ENCODE results near the gene USP46.

DNA sequence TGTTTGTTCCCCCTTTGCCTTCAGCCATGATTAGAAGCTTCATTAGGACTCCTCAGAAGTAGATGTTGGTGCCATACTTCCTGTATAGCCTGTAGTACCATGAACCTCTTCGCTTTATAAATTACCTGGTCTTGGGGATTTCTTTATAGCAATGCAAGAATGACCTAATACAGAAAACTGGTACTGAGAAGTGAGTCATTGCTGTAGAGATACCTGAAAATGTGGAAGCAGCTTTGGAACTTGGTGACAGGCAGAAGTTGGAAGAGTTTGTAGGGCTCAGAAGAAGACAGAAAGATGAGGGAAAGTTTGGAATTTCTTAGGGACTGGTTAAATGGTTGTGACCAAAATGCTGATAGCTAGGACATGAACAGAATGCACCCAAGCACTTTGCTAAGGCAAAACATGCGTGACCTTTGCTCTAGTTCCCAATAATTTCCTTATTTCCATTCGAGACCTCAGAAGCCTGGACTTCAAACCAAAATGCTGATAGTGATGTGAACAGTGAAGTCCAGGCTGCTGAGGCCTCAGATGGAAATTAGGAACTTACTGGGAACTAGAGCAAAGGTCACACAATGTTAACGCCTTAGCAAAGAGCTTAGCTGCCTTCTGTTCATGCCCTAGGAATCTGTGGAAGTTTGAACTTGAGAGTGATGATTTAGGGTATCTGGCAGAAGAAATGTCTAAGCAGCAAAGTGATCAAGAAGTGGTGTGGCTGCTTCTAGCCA lies 3.0 kb upstream of the USP46 start:
- TF ChIP-seq, protein P1, sequence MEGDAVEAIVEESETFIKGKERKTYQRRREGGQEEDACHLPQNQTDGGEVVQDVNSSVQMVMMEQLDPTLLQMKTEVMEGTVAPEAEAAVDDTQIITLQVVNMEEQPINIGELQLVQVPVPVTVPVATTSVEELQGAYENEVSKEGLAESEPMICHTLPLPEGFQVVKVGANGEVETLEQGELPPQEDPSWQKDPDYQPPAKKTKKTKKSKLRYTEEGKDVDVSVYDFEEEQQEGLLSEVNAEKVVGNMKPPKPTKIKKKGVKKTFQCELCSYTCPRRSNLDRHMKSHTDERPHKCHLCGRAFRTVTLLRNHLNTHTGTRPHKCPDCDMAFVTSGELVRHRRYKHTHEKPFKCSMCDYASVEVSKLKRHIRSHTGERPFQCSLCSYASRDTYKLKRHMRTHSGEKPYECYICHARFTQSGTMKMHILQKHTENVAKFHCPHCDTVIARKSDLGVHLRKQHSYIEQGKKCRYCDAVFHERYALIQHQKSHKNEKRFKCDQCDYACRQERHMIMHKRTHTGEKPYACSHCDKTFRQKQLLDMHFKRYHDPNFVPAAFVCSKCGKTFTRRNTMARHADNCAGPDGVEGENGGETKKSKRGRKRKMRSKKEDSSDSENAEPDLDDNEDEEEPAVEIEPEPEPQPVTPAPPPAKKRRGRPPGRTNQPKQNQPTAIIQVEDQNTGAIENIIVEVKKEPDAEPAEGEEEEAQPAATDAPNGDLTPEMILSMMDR (IDR thresholded peaks at IDR 0.05), result no peak
- no peak for TF ChIP-seq POLR2A (IDR thresholded peaks at IDR 0.05)

All from adrenal gland (tissue), 5 donors.